ENCODE data around the gene SSTR3.

SSTR3 gene

DNA sequence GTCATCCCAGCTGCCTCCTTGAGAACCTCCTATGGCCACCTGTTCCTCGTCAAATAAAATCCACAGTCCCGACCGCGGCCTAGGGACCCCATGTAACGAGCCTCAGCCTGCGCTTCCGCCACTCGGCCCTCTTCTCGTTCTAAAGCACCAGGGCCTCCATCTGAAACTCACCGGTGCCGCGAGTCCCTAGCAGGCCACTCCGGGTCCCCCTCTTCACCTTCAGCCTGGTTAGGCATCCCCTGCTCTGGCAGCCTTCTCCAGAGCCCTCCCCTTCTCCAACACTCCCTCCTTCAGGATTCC lies 2.4 kb upstream of the SSTR3 start:
- H3K79me2 ChIP-seq (ENCODE audit: low read length): no peaks in the 10 kb centered on the region
- no peaks in the 10 kb centered on the region for H3K36me3 ChIP-seq (replicated peaks; ENCODE audit: insufficient read depth, low read length)
- no peaks in the 10 kb centered on the region for H3K9me2 ChIP-seq (replicated peaks; ENCODE audit: insufficient read depth, low read length)
- peaks cover 49% of the 10 kb centered on the region for H3K4me1 ChIP-seq (ENCODE audit: low read length)
- H3F3A ChIP-seq (ENCODE audit: insufficient read depth, low read length): peaks cover 42% of the 10 kb centered on the region
- no peaks in the 10 kb centered on the region for H3K9me3 ChIP-seq (replicated peaks; ENCODE audit: insufficient read depth, low read length)
- no peak overlapping the region for H2AFZ ChIP-seq (ENCODE audit: low read length)
- H4K20me1 ChIP-seq (ENCODE audit: insufficient read depth, low read length): no peaks in the 10 kb centered on the region
- H3K27me3 ChIP-seq (replicated peaks; ENCODE audit: insufficient read depth, low read length): no peaks in the 10 kb centered on the region
- H3K27ac ChIP-seq (ENCODE audit: low read length): no peak overlapping the region
- H3K4me3 ChIP-seq (ENCODE audit: low read length): no peak overlapping the region
- no peak overlapping the region for H3K9ac ChIP-seq (ENCODE audit: low read length)
- DNase-seq: no peak
- no peak overlapping the region for H3K4me2 ChIP-seq (ENCODE audit: low read depth, low read length)
- no peak for TF ChIP-seq CTCF (IDR thresholded peaks at IDR 0.05; ENCODE audit: low read length)
- no peak for TF ChIP-seq EZH2phosphoT487 (IDR thresholded peaks at IDR 0.05; ENCODE audit: low read length)
- no peak for TF ChIP-seq EZH2 (optimal IDR thresholded peaks at IDR 0.05; ENCODE audit: low read depth, low read length)

DNA sequence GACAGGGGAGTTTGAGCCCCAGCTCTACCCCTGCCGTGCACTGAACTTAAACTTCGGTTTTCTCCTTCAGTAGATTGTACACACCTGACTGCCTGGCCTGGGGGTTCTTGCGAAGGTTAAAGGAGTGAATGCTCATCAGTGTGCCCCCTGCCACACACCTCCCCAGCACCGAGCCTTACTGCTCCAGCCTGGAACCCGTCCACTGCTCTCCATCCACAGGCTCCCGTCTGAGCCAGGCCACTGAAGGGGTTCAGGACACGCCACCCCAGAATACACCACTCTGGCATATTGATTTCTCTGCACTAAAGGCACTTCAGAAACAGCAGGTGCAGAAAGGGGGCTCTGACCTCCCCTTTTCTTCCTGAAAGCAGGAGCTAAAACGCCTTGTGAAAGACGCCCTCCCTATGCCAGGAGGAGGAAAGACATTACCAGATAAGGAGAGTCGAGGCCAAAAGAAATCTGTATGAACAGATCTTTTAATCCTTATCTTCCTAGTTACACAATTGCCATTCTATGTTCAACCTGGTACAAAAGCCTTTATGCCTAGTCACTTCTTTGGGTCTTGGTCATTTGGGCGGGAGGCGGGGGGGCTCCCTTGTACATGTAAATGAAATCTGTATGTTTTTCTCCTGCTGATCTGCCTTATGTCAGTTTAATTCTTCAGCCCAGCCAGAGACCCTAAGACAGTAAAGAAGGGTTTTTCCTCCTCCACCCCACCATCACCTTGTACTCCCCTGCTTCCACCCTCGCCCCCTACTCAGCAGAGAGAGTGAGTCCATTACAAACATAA lies 1.9 kb upstream of the SSTR3 start:
- Histone ChIP-seq H3K27me3 (replicated peaks; ENCODE audit: insufficient read depth, low read length) (no peaks in the 10 kb centered on the region), H3F3A (ENCODE audit: insufficient read depth, low read length) (peaks cover 37% of the 10 kb centered on the region), H3K79me2 (ENCODE audit: low read length) (no peaks in the 10 kb centered on the region), H3K4me3 (ENCODE audit: low read length) (no peak overlapping the region), H3K4me1 (ENCODE audit: low read length) (peaks cover 43% of the 10 kb centered on the region), H3K36me3 (replicated peaks; ENCODE audit: insufficient read depth, low read length) (no peaks in the 10 kb centered on the region), H3K9ac (ENCODE audit: low read length) (no peak overlapping the region), H3K9me2 (replicated peaks; ENCODE audit: insufficient read depth, low read length) (no peaks in the 10 kb centered on the region), H3K9me3 (replicated peaks; ENCODE audit: insufficient read depth, low read length) (no peaks in the 10 kb centered on the region), H3K4me2 (ENCODE audit: low read depth, low read length) (no peak overlapping the region), H3K27ac (ENCODE audit: low read length) (no peak overlapping the region), H2AFZ (ENCODE audit: low read length) (no peak overlapping the region), H4K20me1 (ENCODE audit: insufficient read depth, low read length) (no peaks in the 10 kb centered on the region)
- DNase-seq: no peak
- TF ChIP-seq EZH2phosphoT487 (IDR thresholded peaks at IDR 0.05; ENCODE audit: low read length): no peak
- no peak for TF ChIP-seq CTCF (IDR thresholded peaks at IDR 0.05; ENCODE audit: low read length)
- TF ChIP-seq EZH2 (optimal IDR thresholded peaks at IDR 0.05; ENCODE audit: low read depth, low read length): no peak

DNA sequence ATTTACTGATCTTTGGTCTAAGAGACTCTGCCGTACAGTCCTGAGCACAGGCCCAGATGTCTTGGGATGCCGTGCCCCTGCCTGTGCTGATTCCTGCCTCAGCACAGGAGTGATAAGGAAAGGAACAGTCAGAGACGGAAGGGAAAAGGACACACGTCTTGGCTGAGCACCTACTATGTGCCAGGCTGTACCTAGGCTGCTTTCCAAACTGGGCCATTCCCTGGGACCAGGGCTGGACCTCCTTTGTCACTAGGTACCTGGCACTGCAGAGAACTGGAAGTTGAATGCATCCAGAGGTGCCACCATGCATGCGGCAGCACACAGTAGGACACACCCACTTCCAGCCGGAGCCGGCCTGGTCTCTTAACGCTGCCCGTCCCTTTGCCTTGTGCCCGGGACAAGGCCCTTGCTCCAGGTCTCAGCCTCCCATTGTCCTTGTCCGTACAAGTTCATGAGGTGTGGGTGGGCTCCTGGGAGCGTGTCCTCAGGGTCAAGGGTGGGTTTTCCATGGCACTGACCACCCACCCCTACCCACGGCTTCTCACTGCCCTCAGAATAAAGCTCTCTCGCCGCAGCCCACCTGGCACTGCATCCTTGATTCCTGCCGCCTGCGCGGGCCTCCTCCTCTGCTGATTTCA lies 1.1 kb upstream of the SSTR3 start:
- no peaks in the 10 kb centered on the region for H3K36me3 ChIP-seq (replicated peaks; ENCODE audit: insufficient read depth, low read length)
- no peaks in the 10 kb centered on the region for H3K79me2 ChIP-seq (ENCODE audit: low read length)
- H3K9me2 ChIP-seq (replicated peaks; ENCODE audit: insufficient read depth, low read length): no peaks in the 10 kb centered on the region
- no peak overlapping the region for H3K9ac ChIP-seq (ENCODE audit: low read length)
- no peak overlapping the region for H3K27ac ChIP-seq (ENCODE audit: low read length)
- H3K9me3 ChIP-seq (replicated peaks; ENCODE audit: insufficient read depth, low read length): no peaks in the 10 kb centered on the region
- H3K4me3 ChIP-seq (ENCODE audit: low read length): no peak overlapping the region
- no peak overlapping the region for H3K4me2 ChIP-seq (ENCODE audit: low read depth, low read length)
- no peak for TF ChIP-seq CTCF (IDR thresholded peaks at IDR 0.05; ENCODE audit: low read length)
- no peak for TF ChIP-seq EZH2phosphoT487 (IDR thresholded peaks at IDR 0.05; ENCODE audit: low read length)
- TF ChIP-seq EZH2 (optimal IDR thresholded peaks at IDR 0.05; ENCODE audit: low read depth, low read length): no peak
- peaks cover 37% of the 10 kb centered on the region for H3K4me1 ChIP-seq (ENCODE audit: low read length)
- H3K27me3 ChIP-seq (replicated peaks; ENCODE audit: insufficient read depth, low read length): no peaks in the 10 kb centered on the region
- H4K20me1 ChIP-seq (ENCODE audit: insufficient read depth, low read length): no peaks in the 10 kb centered on the region
- peaks cover 29% of the 10 kb centered on the region for H3F3A ChIP-seq (ENCODE audit: insufficient read depth, low read length)
- H2AFZ ChIP-seq (ENCODE audit: low read length): no peak overlapping the region
- no peak for DNase-seq

Measured in MM.1S (cell line).